Endothelial cell (in vitro differentiated cells): ENCODE data around the gene GOLT1A. TPM values are rescaled to one million over a fixed set of nuclear protein-coding genes. Genes with fewer than 3 reads are reported as not detected.

Source experiments
- DNase-seq: peaks from one replicate; pipeline ENCODE4 v3.0.0; 2021; ENCODE audit warnings: low spot score
- H3K27ac Mint-ChIP-seq: one replicate; pipeline ENCODE4 v1.8.0; 2021; ENCODE audit warnings: mixed read lengths, inconsistent platforms; ENCODE audit not compliant: unreplicated experiment
- H3K27me3 Mint-ChIP-seq: one replicate; pipeline ENCODE4 v1.8.0; 2021; ENCODE audit warnings: mild to moderate bottlenecking, moderate library complexity, mixed read lengths, inconsistent platforms; ENCODE audit not compliant: unreplicated experiment
- H3K36me3 Mint-ChIP-seq: one replicate; pipeline ENCODE4 v1.8.0; 2021; ENCODE audit warnings: mild to moderate bottlenecking, low read depth, mixed read lengths, inconsistent platforms; ENCODE audit not compliant: unreplicated experiment
- H3K4me1 Mint-ChIP-seq: one replicate; pipeline ENCODE4 v1.8.0; 2021; ENCODE audit warnings: mild to moderate bottlenecking, mixed read lengths, inconsistent platforms; ENCODE audit not compliant: unreplicated experiment
- H3K4me3 Mint-ChIP-seq: one replicate; pipeline ENCODE4 v1.8.0; 2021; ENCODE audit warnings: mild to moderate bottlenecking, mixed read lengths, inconsistent platforms; ENCODE audit not compliant: unreplicated experiment
- H3K9me3 Mint-ChIP-seq: one replicate; pipeline ENCODE4 v1.8.0; 2021; ENCODE audit warnings: mixed read lengths, inconsistent platforms; ENCODE audit not compliant: unreplicated experiment
- total RNA-seq: library from RNA; stranded (reverse); fragmentation: NEBNext Ultra II Directional; extraction: Animal tissue kit (Norgen Biotek cat#: 25700); gene quantifications from one replicate; pipeline ENCODE4 v1.2.1, GENCODE V29; 2021; ENCODE audit not compliant: unreplicated experiment
- TF ChIP-seq, protein P1 (sequence below): fragments of 200-600 bp; sonication (generic); IDR thresholded peaks from one replicate; pipeline ENCODE4 v1.5.0; 2021; ENCODE audit warnings: antibody characterized with exemption; ENCODE audit not compliant: unreplicated experiment

The GOLT1A gene
- total RNA-seq, 1 donor from 2014 or later: 0.51 TPM

GRCh38 chr1:204201348-204202040 is 12.3 kb downstream of the GOLT1A start:
- no peak for DNase-seq
- no peaks in the 10 kb centered on the region for H3K36me3 Mint-ChIP-seq
- no peak overlapping the region for H3K4me3 Mint-ChIP-seq
- no peak overlapping the region for H3K27ac Mint-ChIP-seq
- H3K9me3 Mint-ChIP-seq: no peaks in the 10 kb centered on the region
- TF ChIP-seq, protein P1, sequence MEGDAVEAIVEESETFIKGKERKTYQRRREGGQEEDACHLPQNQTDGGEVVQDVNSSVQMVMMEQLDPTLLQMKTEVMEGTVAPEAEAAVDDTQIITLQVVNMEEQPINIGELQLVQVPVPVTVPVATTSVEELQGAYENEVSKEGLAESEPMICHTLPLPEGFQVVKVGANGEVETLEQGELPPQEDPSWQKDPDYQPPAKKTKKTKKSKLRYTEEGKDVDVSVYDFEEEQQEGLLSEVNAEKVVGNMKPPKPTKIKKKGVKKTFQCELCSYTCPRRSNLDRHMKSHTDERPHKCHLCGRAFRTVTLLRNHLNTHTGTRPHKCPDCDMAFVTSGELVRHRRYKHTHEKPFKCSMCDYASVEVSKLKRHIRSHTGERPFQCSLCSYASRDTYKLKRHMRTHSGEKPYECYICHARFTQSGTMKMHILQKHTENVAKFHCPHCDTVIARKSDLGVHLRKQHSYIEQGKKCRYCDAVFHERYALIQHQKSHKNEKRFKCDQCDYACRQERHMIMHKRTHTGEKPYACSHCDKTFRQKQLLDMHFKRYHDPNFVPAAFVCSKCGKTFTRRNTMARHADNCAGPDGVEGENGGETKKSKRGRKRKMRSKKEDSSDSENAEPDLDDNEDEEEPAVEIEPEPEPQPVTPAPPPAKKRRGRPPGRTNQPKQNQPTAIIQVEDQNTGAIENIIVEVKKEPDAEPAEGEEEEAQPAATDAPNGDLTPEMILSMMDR: no peak
- H3K4me1 Mint-ChIP-seq: peaks cover 16% of the 10 kb centered on the region
- peaks cover 15% of the 10 kb centered on the region for H3K27me3 Mint-ChIP-seq

DNA sequence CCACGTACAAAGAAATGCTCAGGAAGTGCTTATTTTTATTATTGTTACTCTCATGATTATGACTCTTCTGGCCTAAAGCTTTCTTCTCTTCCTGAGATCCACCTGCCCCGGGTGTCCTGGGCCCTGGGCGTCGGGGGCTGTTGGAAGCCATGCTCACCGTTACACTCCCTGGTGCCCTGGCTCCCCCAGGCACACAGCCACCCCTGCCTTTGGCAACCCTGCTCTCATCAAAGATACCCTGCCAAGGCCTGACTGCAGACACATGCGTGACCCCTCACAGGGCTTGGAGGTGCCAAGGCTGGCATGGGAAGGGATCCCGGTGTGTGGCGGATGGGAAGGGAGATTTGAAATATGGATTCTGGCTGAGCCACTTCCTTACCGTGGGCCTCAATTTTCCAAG is 14.2 kb downstream of the GOLT1A start:
- peaks cover 16% of the 10 kb centered on the region for H3K4me1 Mint-ChIP-seq
- TF ChIP-seq, protein P1: no peak
- H3K27ac Mint-ChIP-seq: no peak overlapping the region
- H3K36me3 Mint-ChIP-seq: no peaks in the 10 kb centered on the region
- no peaks in the 10 kb centered on the region for H3K9me3 Mint-ChIP-seq
- H3K27me3 Mint-ChIP-seq: peaks cover 16% of the 10 kb centered on the region
- no peak for DNase-seq
- H3K4me3 Mint-ChIP-seq: no peak overlapping the region

DNA sequence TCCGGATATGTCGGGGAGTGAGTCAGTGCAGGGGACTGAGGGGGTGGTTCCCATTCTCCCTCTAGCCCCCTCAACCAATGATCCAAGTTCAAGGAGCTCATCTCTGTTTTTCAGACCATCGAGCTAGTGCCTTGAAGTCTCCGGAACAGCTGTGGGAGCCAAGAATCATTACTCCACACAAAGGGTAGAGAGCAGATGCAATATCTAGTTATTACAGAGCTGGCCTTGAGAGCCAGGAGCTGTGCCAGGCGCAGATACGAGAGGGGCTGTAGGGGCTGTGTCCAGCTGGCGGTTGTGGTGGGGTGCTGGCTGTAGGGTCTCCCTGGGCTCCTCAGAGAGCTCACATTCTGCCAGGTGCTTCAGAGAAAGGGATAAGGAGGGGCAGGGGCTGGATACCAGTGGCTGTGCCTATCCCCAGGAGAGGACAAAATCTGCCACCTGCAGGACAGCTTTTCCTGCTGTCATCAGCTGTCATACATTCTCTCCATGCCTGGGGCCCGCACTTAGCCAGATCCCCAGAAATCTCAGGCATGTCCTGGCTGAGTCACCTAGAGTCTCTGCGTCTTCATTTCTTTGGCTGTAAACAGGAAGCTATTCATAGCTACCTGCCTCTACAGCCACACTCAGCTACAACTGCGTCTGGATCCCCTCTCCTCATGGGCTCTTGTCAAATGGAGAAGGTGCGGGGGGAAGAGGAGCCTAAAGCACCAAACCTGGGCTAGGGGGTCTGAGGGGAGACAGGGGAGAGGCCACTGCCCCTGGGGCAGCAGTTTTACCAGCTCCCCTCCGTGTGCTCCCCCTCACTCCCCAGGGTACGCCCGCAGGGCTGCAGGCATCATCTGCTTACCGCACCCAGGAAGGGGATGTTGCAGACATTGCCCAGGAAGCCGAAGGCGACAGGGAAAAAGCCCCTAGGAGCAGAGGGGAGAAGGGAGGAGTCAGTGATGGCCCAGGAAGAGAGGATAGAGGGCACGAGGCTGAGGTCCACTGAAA is 15.1 kb downstream of the GOLT1A start:
- peak; percentile 21 for DNase-seq
- TF ChIP-seq, protein P1: no peak
- Mint-ChIP-seq H3K4me3 (no peak overlapping the region), H3K9me3 (no peaks in the 10 kb centered on the region), H3K36me3 (no peaks in the 10 kb centered on the region), H3K27me3 (peaks cover 16% of the 10 kb centered on the region), H3K27ac (peak overlapping the region; percentile 61), H3K4me1 (peaks cover 16% of the 10 kb centered on the region)

DNA sequence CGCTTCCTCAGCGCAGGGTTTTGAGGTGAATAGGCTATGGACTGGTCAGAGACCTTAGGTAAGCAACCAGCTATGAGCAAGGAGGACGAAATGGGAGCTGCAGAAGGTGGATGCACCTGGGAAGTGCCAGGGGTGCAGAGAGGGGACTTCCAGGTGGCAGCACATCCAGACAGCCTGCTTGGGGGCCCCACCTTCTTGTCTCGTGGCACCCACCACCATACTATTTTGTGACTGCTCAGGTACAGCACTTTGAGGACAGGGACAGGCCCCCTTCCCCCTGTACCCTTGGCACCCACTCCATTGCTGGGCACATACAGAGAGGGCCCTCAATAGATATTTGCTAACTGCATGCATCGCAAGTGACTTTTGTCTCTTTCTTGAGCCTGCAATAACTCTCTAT is 16.7 kb downstream of the GOLT1A start:
- Mint-ChIP-seq H3K36me3 (no peaks in the 10 kb centered on the region), H3K9me3 (no peaks in the 10 kb centered on the region), H3K4me3 (no peak overlapping the region), H3K27me3 (peaks cover 21% of the 10 kb centered on the region), H3K27ac (no peak overlapping the region), H3K4me1 (peaks cover 12% of the 10 kb centered on the region)
- TF ChIP-seq, protein P1: no peak
- DNase-seq: no peak
